ENCODE data around the gene GOLGA6C.
"Not testable (repeated sequence)": the region's sequence is repeated elsewhere in the genome, so short reads cannot be mapped to it uniquely, and the experiment has no call there.

The GOLGA6C gene

DNA sequence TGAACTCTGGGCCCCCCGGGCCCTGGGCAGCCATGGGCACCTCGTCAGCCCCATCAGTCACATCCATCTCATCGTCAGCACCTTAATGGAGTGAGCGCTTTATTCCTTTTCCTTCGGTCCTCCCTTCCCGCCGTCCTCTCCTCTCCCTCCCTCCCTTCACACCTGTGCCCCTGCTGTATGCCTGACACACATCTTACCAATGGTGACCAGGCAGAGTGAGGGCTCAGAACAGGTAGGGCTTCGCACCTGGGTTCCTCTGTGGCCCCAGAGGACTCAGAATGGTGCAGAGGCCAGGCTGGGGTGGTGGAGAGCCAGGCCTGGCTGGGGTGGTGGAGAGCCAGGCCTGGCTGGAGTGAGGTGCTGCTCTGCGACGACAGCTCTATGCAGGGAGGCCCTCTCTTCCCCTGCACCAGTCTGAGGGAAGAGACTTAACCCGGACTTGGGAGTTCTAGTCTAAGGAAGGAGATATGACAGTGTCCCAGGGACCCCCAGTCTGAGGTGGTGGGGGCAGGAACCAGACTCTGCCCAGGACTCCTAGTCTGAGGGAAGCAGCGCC is 44.8 kb upstream of the GOLGA6C start:
- TF ChIP-seq, protein P1, sequence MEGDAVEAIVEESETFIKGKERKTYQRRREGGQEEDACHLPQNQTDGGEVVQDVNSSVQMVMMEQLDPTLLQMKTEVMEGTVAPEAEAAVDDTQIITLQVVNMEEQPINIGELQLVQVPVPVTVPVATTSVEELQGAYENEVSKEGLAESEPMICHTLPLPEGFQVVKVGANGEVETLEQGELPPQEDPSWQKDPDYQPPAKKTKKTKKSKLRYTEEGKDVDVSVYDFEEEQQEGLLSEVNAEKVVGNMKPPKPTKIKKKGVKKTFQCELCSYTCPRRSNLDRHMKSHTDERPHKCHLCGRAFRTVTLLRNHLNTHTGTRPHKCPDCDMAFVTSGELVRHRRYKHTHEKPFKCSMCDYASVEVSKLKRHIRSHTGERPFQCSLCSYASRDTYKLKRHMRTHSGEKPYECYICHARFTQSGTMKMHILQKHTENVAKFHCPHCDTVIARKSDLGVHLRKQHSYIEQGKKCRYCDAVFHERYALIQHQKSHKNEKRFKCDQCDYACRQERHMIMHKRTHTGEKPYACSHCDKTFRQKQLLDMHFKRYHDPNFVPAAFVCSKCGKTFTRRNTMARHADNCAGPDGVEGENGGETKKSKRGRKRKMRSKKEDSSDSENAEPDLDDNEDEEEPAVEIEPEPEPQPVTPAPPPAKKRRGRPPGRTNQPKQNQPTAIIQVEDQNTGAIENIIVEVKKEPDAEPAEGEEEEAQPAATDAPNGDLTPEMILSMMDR (IDR thresholded peaks at IDR 0.05; ENCODE audit: insufficient read depth, low read depth, low read length, missing control alignments): no peak
- H3K4me3 ChIP-seq (ENCODE audit: low read length): no peak overlapping the region
- no peak for DNase-seq (ENCODE audit: low read depth)

DNA sequence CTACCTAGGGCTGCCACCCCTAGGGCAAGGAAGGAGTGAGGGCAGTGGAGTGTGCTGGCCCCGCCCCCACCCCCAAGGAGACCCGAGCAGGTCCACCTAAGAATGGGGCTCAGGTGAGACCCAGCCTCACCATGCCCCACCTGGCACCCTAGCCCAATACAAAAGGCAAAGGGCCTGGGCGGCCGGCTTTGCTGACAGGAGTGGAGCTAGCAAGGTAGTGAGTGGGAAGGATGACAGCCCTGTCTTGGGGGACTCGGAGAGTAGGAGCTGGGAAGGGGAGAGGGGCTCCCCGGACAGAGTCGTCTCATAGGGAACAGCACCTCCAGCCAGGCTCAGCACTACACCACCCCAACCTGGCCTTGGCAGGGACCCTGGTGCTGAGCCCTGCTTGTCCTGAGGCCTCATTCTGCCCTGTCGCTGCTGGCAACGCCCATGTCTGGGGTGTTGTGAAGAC is 44.3 kb upstream of the GOLGA6C start:
- TF ChIP-seq, protein P1 (IDR thresholded peaks at IDR 0.05; ENCODE audit: insufficient read depth, low read depth, low read length, missing control alignments): no peak
- H3K4me3 ChIP-seq (ENCODE audit: low read length): no peak overlapping the region
- no peak for DNase-seq (ENCODE audit: low read depth)

DNA sequence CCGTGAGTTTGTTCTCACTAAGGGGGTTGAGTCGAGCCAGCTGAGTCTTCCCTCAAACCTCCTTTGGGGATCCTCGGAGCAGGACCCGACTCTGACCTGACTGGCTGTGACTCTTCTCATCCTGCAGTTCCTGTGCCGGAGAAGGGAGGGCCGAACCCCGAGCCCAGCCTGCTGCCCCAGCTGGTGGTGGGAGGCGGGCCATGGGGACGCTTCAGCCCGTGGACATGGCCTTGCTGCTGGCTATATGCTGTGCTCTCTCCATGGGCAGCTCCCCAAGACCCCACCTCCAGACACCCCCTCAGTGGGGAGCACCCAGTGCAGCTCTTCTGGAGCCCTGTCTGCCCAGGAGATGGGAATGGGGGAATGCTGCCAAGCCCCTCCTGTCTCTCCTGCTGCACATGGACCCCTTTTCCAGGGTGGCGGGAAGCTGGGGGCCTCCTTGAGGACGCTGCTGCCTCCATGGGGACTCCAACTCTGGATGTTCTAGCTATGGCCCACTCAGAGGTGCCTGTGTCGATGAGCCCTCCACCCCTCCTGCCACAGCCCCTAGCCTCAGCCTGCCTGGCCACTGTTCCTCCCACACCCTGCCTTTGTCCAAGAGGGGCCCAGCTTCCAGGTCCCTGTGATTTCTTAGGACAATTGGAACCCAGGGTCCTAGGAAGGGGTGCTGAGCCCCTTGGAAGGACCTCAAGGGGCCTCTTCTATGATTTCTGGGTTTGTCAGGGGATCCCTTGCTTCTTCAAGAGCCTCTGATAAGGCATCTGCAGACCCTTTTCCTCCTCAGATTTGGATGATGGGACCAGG is 43.6 kb upstream of the GOLGA6C start:
- TF ChIP-seq, protein P1 (IDR thresholded peaks at IDR 0.05; ENCODE audit: insufficient read depth, low read depth, low read length, missing control alignments): no peak
- H3K4me3 ChIP-seq (ENCODE audit: low read length): no peak overlapping the region
- DNase-seq (ENCODE audit: low read depth): no peak

DNA sequence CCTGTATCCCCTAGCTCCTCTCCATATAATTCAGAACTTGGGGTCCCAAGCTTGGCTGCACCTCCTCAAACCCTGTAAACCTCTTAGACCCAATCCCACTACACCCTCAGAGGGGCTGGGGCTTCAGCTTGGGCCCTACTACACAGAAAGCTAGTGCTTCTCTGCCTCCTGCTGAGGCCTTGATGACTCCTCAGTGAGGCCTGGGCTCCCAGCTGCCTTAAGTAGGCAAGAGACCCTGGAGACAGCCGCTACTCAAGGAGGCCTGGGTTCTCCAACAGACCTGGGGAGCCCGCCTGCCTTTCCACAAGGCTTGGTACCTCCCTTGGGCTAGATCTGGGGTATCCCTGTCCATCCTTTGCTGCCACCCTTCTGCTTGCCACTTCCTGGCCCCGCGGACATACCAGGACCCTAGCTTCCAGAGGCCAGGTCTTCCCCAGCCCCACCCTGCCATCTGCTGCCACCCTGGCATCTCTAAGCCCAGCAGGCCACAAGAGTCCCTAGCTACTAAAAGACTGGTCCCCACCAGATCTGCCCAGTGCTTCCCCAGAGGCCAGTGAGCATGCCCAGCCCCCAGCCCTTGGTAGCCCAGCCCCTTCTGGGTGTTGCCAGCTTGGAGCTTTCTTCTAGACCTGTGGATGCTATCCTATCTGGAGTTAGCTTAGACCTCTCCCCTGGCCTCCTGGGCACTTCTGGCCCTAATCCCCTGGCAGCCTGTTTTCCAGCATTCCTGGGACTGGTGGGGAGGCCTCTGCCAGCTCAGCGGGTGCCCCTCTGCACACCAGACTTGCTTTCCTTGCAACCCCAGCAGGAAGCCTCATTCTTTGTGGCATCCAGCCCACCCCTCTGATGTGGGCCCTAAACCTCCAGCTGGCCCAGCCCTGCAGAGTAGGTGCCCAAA is 42.8 kb upstream of the GOLGA6C start:
- no peak for DNase-seq (ENCODE audit: low read depth)
- no peak overlapping the region for H3K4me3 ChIP-seq (ENCODE audit: low read length)
- TF ChIP-seq, protein P1 (IDR thresholded peaks at IDR 0.05; ENCODE audit: insufficient read depth, low read depth, low read length, missing control alignments): no peak

DNA sequence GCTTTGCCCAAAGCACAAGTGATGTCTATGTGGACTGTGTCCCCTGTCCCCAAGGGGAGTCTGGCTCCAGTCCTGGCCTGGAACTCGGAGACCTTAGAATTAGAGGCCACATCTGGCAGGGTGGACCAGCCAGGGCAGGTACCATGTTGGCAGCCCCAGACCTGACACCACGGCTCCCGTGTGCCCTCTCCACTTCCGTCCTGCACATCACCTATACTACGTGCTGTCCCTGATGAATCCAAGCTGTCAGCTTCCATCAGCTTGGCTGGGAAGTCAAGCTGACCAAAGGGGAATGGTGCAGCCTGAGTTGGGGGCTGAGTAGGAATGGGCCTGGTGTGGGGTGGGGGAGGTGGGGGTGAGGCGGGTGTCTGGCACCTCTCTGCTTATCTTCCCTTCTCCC is 41.1 kb upstream of the GOLGA6C start:
- TF ChIP-seq, protein P1 (IDR thresholded peaks at IDR 0.05; ENCODE audit: insufficient read depth, low read depth, low read length, missing control alignments): no peak
- DNase-seq (ENCODE audit: low read depth): no peak
- no peak overlapping the region for H3K4me3 ChIP-seq (ENCODE audit: low read length)

DNA sequence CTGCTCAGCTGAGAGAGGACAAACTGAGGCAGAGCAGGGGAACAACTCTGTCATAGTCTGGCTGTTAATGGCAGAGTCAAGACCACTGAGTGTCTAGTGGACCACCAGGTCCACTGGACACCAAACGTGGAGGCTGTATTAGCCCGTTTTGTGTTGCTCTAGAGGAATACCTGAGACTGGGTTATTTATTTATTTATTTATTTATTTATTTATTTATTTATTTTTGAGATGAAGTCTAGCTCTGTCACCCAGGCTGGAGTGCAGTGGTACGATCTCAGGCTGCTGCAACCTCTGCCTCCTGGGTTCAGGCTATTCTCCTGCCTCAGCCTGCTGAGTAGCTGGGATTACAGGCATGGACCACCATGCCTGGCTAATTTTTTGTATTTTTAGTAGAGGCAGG is 40.6 kb upstream of the GOLGA6C start:
- H3K4me3 ChIP-seq (ENCODE audit: low read length); DNase-seq (ENCODE audit: low read depth): not testable (repeated sequence)

DNA sequence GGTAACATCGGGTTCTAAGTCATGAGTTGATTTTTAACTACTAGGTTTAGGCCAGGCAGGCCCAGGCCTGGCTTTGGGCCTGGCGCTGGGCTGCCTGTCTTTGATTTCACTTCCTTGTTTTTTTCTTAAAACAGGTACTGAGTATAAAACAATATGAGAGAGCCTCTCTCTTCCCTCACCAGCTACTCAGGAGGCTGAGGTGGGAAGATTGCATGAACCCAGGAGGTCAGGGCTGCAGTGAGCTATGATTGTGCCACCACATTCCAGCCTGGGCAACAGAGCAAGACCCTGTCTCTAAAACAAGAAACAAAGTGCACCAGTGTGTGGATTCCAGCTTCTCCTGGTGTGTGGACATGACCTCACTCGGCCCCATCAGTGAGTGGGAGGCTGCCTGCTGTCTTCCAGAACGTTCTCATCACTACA is 38.6 kb upstream of the GOLGA6C start:
- not testable (repeated sequence) for DNase-seq (ENCODE audit: low read depth); H3K4me3 ChIP-seq (ENCODE audit: low read length)
